K562 (cell line): ENCODE data around the gene ANKS1B.

Experiments used
- CTCF ChIP-seq, 3 experiments: IDR thresholded peaks in 2 of 3; conservative IDR thresholded peaks in 1 of 3; 2 replicates each; pipeline ENCODE4 v1.5.1; 2011 to 2012; ENCODE audit warnings: low read length in 3 of 3, mild to moderate bottlenecking in 3 of 3, control low read depth in 2 of 3, improper control_type of control experiment in 1 of 3, inconsistent platforms in 1 of 3, low read depth in 1 of 3, mixed read lengths in 1 of 3, moderate library complexity in 1 of 3; ENCODE audit not compliant: insufficient read depth in 2 of 3
- EHMT2 ChIP-seq: fragments of 450-650 bp; IDR thresholded peaks from 2 replicates; pipeline ENCODE4 v1.6.1; 2018; ENCODE audit warnings: antibody characterized with exemption
- EZH2 ChIP-seq: IDR thresholded peaks from 2 replicates; pipeline ENCODE4 v1.6.1; 2012; ENCODE audit warnings: low read depth, mild to moderate bottlenecking, inconsistent platforms, low read length, borderline replicate concordance
- FOXP4 ChIP-seq: sonication (generic); formaldehyde crosslinking; IDR thresholded peaks from 2 replicates; pipeline ENCODE4 v1.8.0; 2022; ENCODE audit warnings: mild to moderate bottlenecking, missing genetic modification reagents, borderline replicate concordance
- HMG20B ChIP-seq: fragments of 250-450 bp; sonication (Bioruptor Pico); IDR thresholded peaks from 2 replicates; pipeline ENCODE4 v1.5.0; 2021; ENCODE audit warnings: mild to moderate bottlenecking
- KDM1A ChIP-seq, 2 experiments: fragments of 450-650 bp; IDR thresholded peaks; 2 replicates each; pipeline ENCODE4 v1.6.1; 2016; ENCODE audit warnings: mild to moderate bottlenecking in 2 of 2
- LARP7 ChIP-seq: fragments of 450-650 bp; IDR thresholded peaks from 2 replicates; pipeline ENCODE4 v1.6.1; 2016
- NFXL1 ChIP-seq: fragments of 450-650 bp; formaldehyde crosslinking; IDR thresholded peaks from 2 replicates; pipeline ENCODE4 v1.4.0; 2021; ENCODE audit warnings: mild to moderate bottlenecking
- NKRF ChIP-seq: fragments of 450-650 bp; IDR thresholded peaks from 2 replicates; pipeline ENCODE4 v1.6.1; 2016; ENCODE audit warnings: borderline replicate concordance
- RAD21 ChIP-seq, 2 experiments: fragments of 250-450 bp in 1 of 2; fragments of 450-650 bp in 1 of 2; sonication (Bioruptor Pico) in 1 of 2; formaldehyde crosslinking in 1 of 2; IDR thresholded peaks in 1 of 2; conservative IDR thresholded peaks in 1 of 2; 2 replicates each; pipeline versions ENCODE4 v1.4.0 to v1.8.0; 2020 to 2022; ENCODE audit warnings: mild to moderate bottlenecking in 2 of 2, moderate library complexity in 1 of 2
- ZNF518B ChIP-seq: fragments of 250-450 bp; sonication (Bioruptor Pico); IDR thresholded peaks from 2 replicates; pipeline ENCODE4 v1.5.0; 2021; ENCODE audit warnings: mild to moderate bottlenecking, moderate library complexity
- ZNF707 ChIP-seq: fragments of 250-450 bp; sonication (Bioruptor Pico); conservative IDR thresholded peaks from 2 replicates; pipeline ENCODE4 v1.8.0; 2022; ENCODE audit warnings: inconsistent platforms, mild to moderate bottlenecking, moderate library complexity
- TF ChIP-seq, protein P1 (sequence below): fragments of 250-450 bp; sonication (Bioruptor Pico); IDR thresholded peaks from 2 replicates; pipeline ENCODE4 v1.8.0; 2022; ENCODE audit warnings: inconsistent platforms, mild to moderate bottlenecking, moderate library complexity, borderline replicate concordance

- TF ChIP-seq EZH2 (no peak), KDM1A (IDR thresholded peaks at IDR 0.05) (no peak), RAD21 (CRISPR knock-in tag; conservative IDR thresholded peaks at IDR 0.05 in 1 of 2, IDR thresholded peaks at IDR 0.05 in 1 of 2) (0 out of 4 replicates have a peak, but pooled peaks of 1 of the 2 experiments have one; percentile 6), CTCF (IDR thresholded peaks at IDR 0.05 in 2 of 3, conservative IDR thresholded peaks at IDR 0.05 in 1 of 3; ENCODE audit: insufficient read depth in 2 of 3, low read depth in 1 of 3, low read length in 3 of 3) (peak in 1 of 3 experiments; percentile 22; a peak in 2 of 6 replicates), ZNF707 (no peak), HMG20B (no peak), ZNF518B (CRISPR knock-in tag) (no peak), NKRF (no peak), NFXL1 (CRISPR knock-in tag) (no peak), FOXP4 (CRISPR knock-in tag) (no peak), LARP7 (no peak), EHMT2 (no peak)
- TF ChIP-seq, protein P1, sequence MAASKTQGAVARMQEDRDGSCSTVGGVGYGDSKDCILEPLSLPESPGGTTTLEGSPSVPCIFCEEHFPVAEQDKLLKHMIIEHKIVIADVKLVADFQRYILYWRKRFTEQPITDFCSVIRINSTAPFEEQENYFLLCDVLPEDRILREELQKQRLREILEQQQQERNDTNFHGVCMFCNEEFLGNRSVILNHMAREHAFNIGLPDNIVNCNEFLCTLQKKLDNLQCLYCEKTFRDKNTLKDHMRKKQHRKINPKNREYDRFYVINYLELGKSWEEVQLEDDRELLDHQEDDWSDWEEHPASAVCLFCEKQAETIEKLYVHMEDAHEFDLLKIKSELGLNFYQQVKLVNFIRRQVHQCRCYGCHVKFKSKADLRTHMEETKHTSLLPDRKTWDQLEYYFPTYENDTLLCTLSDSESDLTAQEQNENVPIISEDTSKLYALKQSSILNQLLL: no peak
These were observed 216.9 kb downstream of the ANKS1B start for GRCh38 chr12:99767809-99768208.
